GM12878 (cell line): Measurements from ENCODE around the gene SHCBP1L. TPM values are rescaled to one million over a fixed set of nuclear protein-coding genes. Genes with fewer than 3 reads are reported as not detected.

Source experiments
- ATAC-seq: fragments of 200-7000 bp; cut with Tn5 transposase; 3 replicates; pipeline ENCODE4 v1.9.1; 2020; ENCODE audit warnings: mild to moderate bottlenecking, moderate library complexity
- BruUV-seq: library from RNA; stranded (reverse); fragments of 400-500 nt; replicated peaks from 2 replicates; lab custom pipeline; 2021; lab: Mats Ljungman, UMichigan
- CTCF ChIA-PET: fragments of 300-600 bp; sonication (Branson Sonifier 250); formaldehyde crosslinking; extraction: SDS; loops from one replicate; lab custom pipeline; 2021; ENCODE audit warnings: inconsistent platforms; lab: Yijun Ruan, JAX
- POLR2A ChIA-PET: fragments of 350-600 bp; formaldehyde crosslinking; extraction: SDS; loops from one replicate; lab custom pipeline; 2021; ENCODE audit warnings: inconsistent platforms; lab: Charles Lee
- RAD21 ChIA-PET: fragments of 300-600 bp; sonication (Branson Sonifier 250); formaldehyde crosslinking; loops from one replicate; lab custom pipeline; 2023; ENCODE audit warnings: antibody characterized with exemption; ENCODE audit not compliant: unreplicated experiment; lab: Charles Lee
- SMC1A ChIA-PET: fragments of 300-600 bp; sonication (Branson Sonifier 250); formaldehyde crosslinking; loops from one replicate; lab custom pipeline; 2023; ENCODE audit not compliant: unreplicated experiment, uncharacterized antibody; lab: Charles Lee
- DNase-seq: peaks from one replicate; pipeline ENCODE4 v3.0.0-alpha.2; 2011; ENCODE audit warnings: low read depth, low spot score
- FAIRE-seq: peaks from 3 replicates; lab custom pipeline; 2011; peaks lifted over from hg19 to GRCh38; lab: Jason Lieb, UNC
- H2AFZ ChIP-seq: 2 replicates; pipeline ENCODE4 v1.6.0; 2011; ENCODE audit warnings: low read depth, low read length, control low read depth; ENCODE audit not compliant: control insufficient read depth
- H3K27ac ChIP-seq: 2 replicates; pipeline ENCODE4 v1.5.1; 2011; ENCODE audit warnings: control low read depth; ENCODE audit not compliant: control insufficient read depth, insufficient read depth
- H3K27me3 ChIP-seq, 2 experiments: replicated peaks in 1 of 2; 2 replicates each; pipeline versions ENCODE4 v1.6.0 to v1.6.1; 2011; ENCODE audit warnings: low read length in 1 of 2; ENCODE audit not compliant: control insufficient read depth in 2 of 2, insufficient read depth in 2 of 2
- H3K36me3 ChIP-seq, 2 experiments: 2 replicates each; pipeline ENCODE4 v1.5.1; 2011; ENCODE audit warnings: low read length in 1 of 2; ENCODE audit not compliant: control insufficient read depth in 2 of 2, insufficient read depth in 2 of 2
- H3K4me1 ChIP-seq: 2 replicates; pipeline ENCODE4 v1.6.1; 2011; ENCODE audit warnings: mild to moderate bottlenecking, low read length, moderate library complexity, mixed read lengths; ENCODE audit not compliant: control insufficient read depth, insufficient read depth
- H3K4me2 ChIP-seq: 2 replicates; pipeline ENCODE4 v1.6.0; 2011; ENCODE audit warnings: control low read depth; ENCODE audit not compliant: control insufficient read depth, insufficient read depth
- H3K4me3 ChIP-seq: fragments of 200-600 bp; sonication (generic); 2 replicates; pipeline ENCODE4 v1.5.1; 2016
- H3K79me2 ChIP-seq: 2 replicates; pipeline ENCODE4 v1.6.0; 2011; ENCODE audit warnings: low read length; ENCODE audit not compliant: control insufficient read depth, insufficient read depth
- H3K9ac ChIP-seq: 2 replicates; pipeline ENCODE4 v1.8.0; 2011; ENCODE audit warnings: low read length, control low read depth, mixed read lengths; ENCODE audit not compliant: control insufficient read depth, insufficient read depth
- H3K9me3 ChIP-seq: replicated peaks from 3 replicates; pipeline ENCODE4 v1.5.1; 2011; ENCODE audit warnings: mild to moderate bottlenecking, low read length; ENCODE audit not compliant: control insufficient read depth, insufficient read depth
- H4K20me1 ChIP-seq: 2 replicates; pipeline ENCODE4 v1.6.0; 2011; ENCODE audit not compliant: control insufficient read depth, insufficient read depth
- HDAC6 ChIP-seq: fragments of 200-600 bp; sonication (generic); IDR thresholded peaks from one replicate; pipeline ENCODE4 v1.8.0; 2017; ENCODE audit warnings: antibody characterized with exemption; ENCODE audit not compliant: unreplicated experiment
- MEF2A ChIP-seq: IDR thresholded peaks from 2 replicates; pipeline ENCODE4 v1.6.1; 2011; ENCODE audit warnings: low read depth, mild to moderate bottlenecking, low read length, moderate library complexity; ENCODE audit not compliant: insufficient read depth
- NBN ChIP-seq: fragments of 450-650 bp; IDR thresholded peaks from 2 replicates; pipeline ENCODE4 v1.6.1; 2016
- SREBF1 ChIP-seq: IDR thresholded peaks from 2 replicates; pipeline ENCODE4 v1.6.1; 2012; ENCODE audit warnings: mild to moderate bottlenecking, low read length
- ZNF207 ChIP-seq: fragments of 450-650 bp; IDR thresholded peaks from 2 replicates; pipeline ENCODE4 v1.6.1; 2014; ENCODE audit warnings: antibody characterized with exemption, mild to moderate bottlenecking, borderline replicate concordance
- ZNF24 ChIP-seq: fragments of 450-650 bp; IDR thresholded peaks from 2 replicates; pipeline ENCODE4 v1.6.1; 2017; ENCODE audit warnings: antibody characterized with exemption, mild to moderate bottlenecking
- WGBS: methylation state at CpG from one replicate; pipeline ENCODE4 v1.1.6; 2016; ENCODE audit warnings: low lambda C conversion rate; ENCODE audit not compliant: insufficient replicate concordance, insufficient coverage; ENCODE audit errors: missing lambda C conversion rate; 5-methylcytosine and 5-hydroxymethylcytosine counted together
- in situ Hi-C: fragments of 300-500 bp; cut with MboI; formaldehyde crosslinking; loops from 9 replicates; pipeline ENCODE4 v1.14.3; 2018; ENCODE audit warnings: mixed read lengths
- intact Hi-C: fragments of 100-400 bp; cut with micrococcal nuclease; formaldehyde crosslinking; loops from one replicate; pipeline ENCODE4 v1.14.2; 2022; ENCODE audit not compliant: unreplicated experiment
- polyA plus RNA-seq, 11 experiments: library from polyadenylated mRNA; depleted of rRNA in 4 of 11; unstranded in 6 of 11; stranded (reverse) in 5 of 11; fragments of >200 nt; fragmentation: Nextera tagmentation in 4 of 11; fragmentation: Illumina TruSeq in 1 of 11; extraction: Ambion mirVana in 4 of 11; extraction: Trizol in 1 of 11; gene quantifications; 1 replicate in 1 of 11; 2 replicates in 10 of 11; pipeline versions ENCODE4 v1.2.1 to v1.2.3, GENCODE V29; 2011 to 2016; ENCODE audit warnings: inconsistent platforms in 2 of 11, missing spikeins in 2 of 11, low read depth in 1 of 11
- total RNA-seq, 4 experiments: library from RNA; depleted of rRNA in 3 of 4; stranded (reverse); fragments of >200 nt in 3 of 4; fragmentation: Illumina TruSeq in 1 of 4; extraction: Trizol in 1 of 4; gene quantifications; 2 replicates each; pipeline versions ENCODE4 v1.2.1 to v1.2.3, GENCODE V29; 2013 to 2021

SHCBP1L gene
- total and polyA plus RNA-seq, 10 of the 15 experiments (the other 5 are each of a cell fraction or from before 2014, with no cell fraction given), result not detected

GRCh38 chr1:182965096-182965495 is 12.1 kb upstream of the SHCBP1L start:
- POLR2A ChIA-PET, result no interaction called here
- no peak overlapping the region for H3K9ac ChIP-seq
- no peak for FAIRE-seq
- no TSS peak for BruUV-seq
- WGBS, result 30% methylated on average over 1 of the region's 1 CpG
- H3K36me3 ChIP-seq, result no peaks in the 10 kb centered on the region
- H3K27ac ChIP-seq, result no peak overlapping the region
- CTCF ChIA-PET, result interaction anchor here (0.6 to 7.3 kb wide), 17 partner anchors 10 to 354 kb away, joined by 3 to 99 read pairs (median 3); no protein-coding TSS in a partner anchor
- no peaks in the 10 kb centered on the region for H3K9me3 ChIP-seq
- no peaks in the 10 kb centered on the region for H3K79me2 ChIP-seq
- in situ Hi-C loops, result no loop called here
- TF ChIP-seq HDAC6, result no peak
- TF ChIP-seq NBN, result no peak
- no peak for TF ChIP-seq ZNF24
- TF ChIP-seq ZNF207, result no peak
- no peak for TF ChIP-seq SREBF1
- TF ChIP-seq MEF2A, result no peak
- H3K4me1 ChIP-seq, result 0 out of 2 replicates have a peak, but pooled peaks cover 5% of the 10 kb centered on the region
- intact Hi-C loops, result loop anchor here (10.0 kb wide), 2 partner anchors 510 to 580 kb away; partner anchors contain the start of gene SMG7
- SMC1A ChIA-PET, result interaction anchor here (0.7 to 2.4 kb wide), 21 partner anchors 10 to 353 kb away, joined by 3 to 22 read pairs (median 3); no protein-coding TSS in a partner anchor
- no peak overlapping the region for H2AFZ ChIP-seq
- H4K20me1 ChIP-seq, result no peaks in the 10 kb centered on the region
- H3K4me3 ChIP-seq, result no peak overlapping the region
- RAD21 ChIA-PET, result interaction anchor here (0.8 to 3.1 kb wide), 8 partner anchors 10 to 354 kb away, joined by 3 to 19 read pairs (median 3); no protein-coding TSS in a partner anchor
- H3K4me2 ChIP-seq, result no peak overlapping the region
- no peak for ATAC-seq
- H3K27me3 ChIP-seq, result no peaks in the 10 kb centered on the region
- no peak for DNase-seq
